Mucosa of descending colon (tissue), 3 donors: ENCODE results near the gene SEMA3C. TPM values are rescaled to one million over a fixed set of nuclear protein-coding genes. Genes with fewer than 3 reads are reported as not detected.

Source experiments
- ATAC-seq: fragments of 200-7000 bp; cut with Tn5 transposase; one replicate; pipeline ENCODE4 v1.9.1; 2020; ENCODE audit warnings: mild to moderate bottlenecking, moderate library complexity
- DNase-seq, 3 donors: peaks; one replicate each; pipeline ENCODE4 v3.0.0-alpha.2; 2020
- H3K36me3 ChIP-seq: fragments of 200-600 bp; one replicate; pipeline ENCODE4 v1.8.0; 2021; ENCODE audit warnings: low read depth, mild to moderate bottlenecking
- H3K4me1 ChIP-seq: fragments of 200-600 bp; one replicate; pipeline ENCODE4 v1.8.0; 2021; ENCODE audit warnings: low read depth, mild to moderate bottlenecking
- H3K4me3 ChIP-seq: fragments of 200-600 bp; one replicate; pipeline ENCODE4 v1.8.0; 2021; ENCODE audit warnings: mild to moderate bottlenecking
- H3K9me3 ChIP-seq: fragments of 200-600 bp; one replicate; pipeline ENCODE4 v1.8.0; 2021; ENCODE audit warnings: mild to moderate bottlenecking
- CTCF ChIP-seq: fragments of 200-600 bp; IDR thresholded peaks from one replicate; pipeline ENCODE4 v1.8.0; 2022; ENCODE audit warnings: antibody characterized with exemption, mild to moderate bottlenecking
- intact Hi-C, 2 donors: fragments of 100-400 bp; cut with DNase I in 1 of 2; cut with micrococcal nuclease in 1 of 2; formaldehyde crosslinking; loops; one replicate each; pipeline versions ENCODE4 v1.11.0 to v1.11.1; 2022; cut with DNase I, micrococcal nuclease
- total RNA-seq, 3 donors: library from RNA; stranded (reverse); fragmentation: NEBNext Ultra II Directional in 2 of 3; extraction: Animal tissue kit (Norgen Biotek cat#: 25700) in 2 of 3; gene quantifications; one replicate each; pipeline versions ENCODE4 v1.2.1 to v1.2.4, GENCODE V29; 2021 to 2023
- donor health status: DM: no; HTN: no; CAD: no; lungs with moderate emphysema.
- donor health status: DM: no; HTN: no; CAD: no.
- donor health status: DM: no; HTN: yes; CAD: no.

SEMA3C gene
- total RNA-seq, 3 donors from 2014 or later: 72.4 to 150 (median 83.7) TPM

DNA sequence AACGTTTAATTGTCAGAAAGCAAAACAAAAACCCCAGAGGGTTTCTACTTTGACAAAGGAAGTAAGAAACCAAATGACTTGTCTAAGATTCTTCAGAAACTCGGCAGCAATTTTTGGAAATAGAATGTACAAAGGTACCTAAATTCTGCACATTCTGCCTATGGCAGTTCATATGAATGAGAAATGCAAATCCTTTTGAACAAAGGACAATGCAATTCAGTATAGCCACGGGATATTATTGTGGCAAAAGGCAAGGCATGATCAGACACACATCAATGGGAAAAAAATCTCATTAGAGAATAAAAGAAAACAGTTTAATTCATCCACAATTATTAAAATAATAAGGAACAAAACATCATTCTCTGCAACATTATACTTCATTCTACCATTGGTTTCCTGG lies 93.4 kb downstream of the SEMA3C start:
- no peak for TF ChIP-seq CTCF
- intact Hi-C loops: no loop called here
- DNase-seq: no peak
- Histone ChIP-seq H3K36me3 (no peaks in the 10 kb centered on the region), H3K4me1 (no peaks in the 10 kb centered on the region), H3K4me3 (no peak overlapping the region), H3K9me3 (no peaks in the 10 kb centered on the region)
- no peak for ATAC-seq

DNA sequence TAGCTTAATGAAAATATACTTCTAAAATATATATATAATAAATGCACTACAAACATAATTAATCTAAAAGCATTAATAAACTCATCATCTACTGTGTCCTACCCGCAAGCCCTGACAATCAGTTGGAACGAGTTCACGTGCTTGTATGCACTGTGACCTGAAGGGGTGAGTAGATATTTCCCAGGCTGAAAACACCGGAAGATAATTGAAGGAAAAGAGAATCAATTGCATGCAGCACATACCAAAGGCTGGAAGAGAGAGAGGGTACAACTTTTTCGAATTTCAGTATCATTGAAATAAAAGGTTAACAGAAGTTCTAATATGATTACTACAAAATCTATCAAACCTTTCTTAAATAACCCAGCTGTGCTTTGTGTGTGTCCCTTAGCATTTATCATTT lies 94.6 kb downstream of the SEMA3C start:
- Histone ChIP-seq H3K36me3 (no peaks in the 10 kb centered on the region), H3K9me3 (no peaks in the 10 kb centered on the region), H3K4me3 (no peak overlapping the region), H3K4me1 (no peaks in the 10 kb centered on the region)
- DNase-seq: no peak
- no peak for TF ChIP-seq CTCF
- ATAC-seq: no peak
- intact Hi-C loops: no loop called here

DNA sequence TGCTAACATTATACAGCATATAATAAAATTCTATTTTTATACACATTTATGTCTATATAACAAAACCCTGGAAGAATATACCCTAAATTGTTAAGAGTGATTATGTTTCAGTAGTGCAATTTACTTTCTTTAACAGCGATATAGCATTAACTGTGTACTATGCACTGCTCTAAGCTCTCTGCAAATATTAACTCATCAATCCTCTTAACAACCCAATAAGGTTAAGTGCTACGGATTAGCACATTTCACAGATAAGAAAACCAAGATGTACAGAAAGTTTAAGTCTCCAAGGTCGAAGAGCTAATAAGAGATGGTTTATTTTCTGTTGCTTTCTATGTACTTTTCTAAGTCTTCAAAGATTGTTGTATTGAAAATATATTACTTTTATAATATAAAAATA lies 95.8 kb downstream of the SEMA3C start:
- no peak for TF ChIP-seq CTCF
- no peak for DNase-seq
- ATAC-seq: no peak
- Histone ChIP-seq H3K36me3 (no peaks in the 10 kb centered on the region), H3K9me3 (no peaks in the 10 kb centered on the region), H3K4me1 (no peaks in the 10 kb centered on the region), H3K4me3 (no peak overlapping the region)
- intact Hi-C loops: no loop called here

GRCh38 chr7:80821771-80822319 lies 97.0 kb downstream of the SEMA3C start:
- no peaks in the 10 kb centered on the region for H3K36me3 ChIP-seq
- H3K4me1 ChIP-seq: no peaks in the 10 kb centered on the region
- no peak overlapping the region for H3K4me3 ChIP-seq
- intact Hi-C loops: no loop called here
- ATAC-seq (no peak), DNase-seq (no peak)
- H3K9me3 ChIP-seq: no peaks in the 10 kb centered on the region
- TF ChIP-seq CTCF: no peak

DNA sequence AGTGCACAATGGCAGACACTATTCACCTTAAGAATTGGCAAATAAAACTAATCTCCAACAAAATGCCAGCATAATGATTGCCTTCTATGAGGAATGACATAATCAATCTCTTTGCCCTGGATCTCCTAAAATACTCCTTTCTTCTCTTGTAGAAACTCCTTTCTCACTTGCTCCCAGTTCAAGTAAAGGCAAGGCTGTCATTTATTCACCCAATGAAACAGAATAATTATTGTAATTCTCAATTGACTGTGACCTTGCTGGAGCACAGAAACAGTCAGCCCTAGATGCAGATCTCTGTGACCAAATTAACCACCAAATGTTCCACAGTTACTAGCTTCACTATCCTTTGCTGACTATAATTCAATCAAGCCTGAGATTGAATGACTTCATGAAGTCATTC lies 99.3 kb downstream of the SEMA3C start:
- intact Hi-C loops: no loop called here
- Histone ChIP-seq H3K36me3 (no peaks in the 10 kb centered on the region), H3K9me3 (no peaks in the 10 kb centered on the region), H3K4me3 (no peak overlapping the region), H3K4me1 (no peaks in the 10 kb centered on the region)
- TF ChIP-seq CTCF: no peak
- DNase-seq (no peak), ATAC-seq (no peak)

GRCh38 chr7:80818181-80818580 lies 100.7 kb downstream of the SEMA3C start:
- Histone ChIP-seq H3K4me3 (no peak overlapping the region), H3K4me1 (no peaks in the 10 kb centered on the region), H3K36me3 (no peaks in the 10 kb centered on the region), H3K9me3 (no peaks in the 10 kb centered on the region)
- intact Hi-C loops: no loop called here
- no peak for TF ChIP-seq CTCF
- no peak for ATAC-seq
- DNase-seq: no peak
